ENCODE measurements around the gene SLC36A2. TPM values are rescaled to one million over a fixed set of nuclear protein-coding genes. Genes with fewer than 3 reads are reported as not detected.

Gene SLC36A2
- total RNA-seq, result not detected

- 67% methylated on average over 8 of the region's 8 CpGs for WGBS
- DNase-seq (ENCODE audit: extremely low spot score), result peak; percentile 50
- Histone ChIP-seq H3K27ac (replicated peaks in 1 of 4) (no peak within 1 kb of the TSS), H3K4me1 (peaks cover 4 to 12% (median 10%) of the 10 kb centered on the region in 4 donors), H3K4me3 (no peak within 1 kb of the TSS), H3K36me3 (no peaks in the 10 kb centered on the region), H3K27me3 (peaks cover 0 to 4% (median 0%) of the 10 kb centered on the region in 4 donors), H3K9me3 (no peaks in the 10 kb centered on the region)
- TF ChIP-seq EP300 (IDR thresholded peaks at IDR 0.05) (no peak), POLR2A (IDR thresholded peaks at IDR 0.05; ENCODE audit: low read depth) (no peak), POLR2AphosphoS5 (IDR thresholded peaks at IDR 0.05) (no peak), CTCF (IDR thresholded peaks at IDR 0.05) (no peak)
- intact Hi-C loops (cut with DNase I), result no loop called here
Measured at GRCh38 chr5:151347369-151347768, at the start of gene SLC36A2. Gene SLC36A2 (minus strand): TSS chr5:151347559. CDS start chr5:151347460, 99 bp downstream.

- Histone ChIP-seq H3K27ac (replicated peaks in 1 of 4) (no peak overlapping the region), H3K27me3 (no peaks in the 10 kb centered on the region), H3K4me1 (no peaks in the 10 kb centered on the region), H3K4me3 (no peak overlapping the region), H3K36me3 (no peaks in the 10 kb centered on the region), H3K9me3 (no peaks in the 10 kb centered on the region)
- TF ChIP-seq EP300 (IDR thresholded peaks at IDR 0.05) (no peak), CTCF (IDR thresholded peaks at IDR 0.05) (no peak), POLR2AphosphoS5 (IDR thresholded peaks at IDR 0.05) (no peak), POLR2A (IDR thresholded peaks at IDR 0.05; ENCODE audit: low read depth) (no peak)
- no peak for DNase-seq (ENCODE audit: extremely low spot score)
- intact Hi-C loops (cut with DNase I), result no loop called here
- WGBS, result 84% methylated on average over 2 of the region's 2 CpGs
Measured at GRCh38 chr5:151388960-151389359, 41.6 kb upstream of the SLC36A2 start.

- 57% methylated on average over 2 of the region's 2 CpGs for WGBS
- Histone ChIP-seq H3K4me3 (no peak overlapping the region), H3K27me3 (no peaks in the 10 kb centered on the region), H3K36me3 (no peaks in the 10 kb centered on the region), H3K4me1 (no peaks in the 10 kb centered on the region), H3K9me3 (no peaks in the 10 kb centered on the region), H3K27ac (replicated peaks in 1 of 4) (no peak overlapping the region)
- TF ChIP-seq CTCF (IDR thresholded peaks at IDR 0.05), result no peak
- no peak for TF ChIP-seq POLR2AphosphoS5 (IDR thresholded peaks at IDR 0.05)
- no peak for TF ChIP-seq POLR2A (IDR thresholded peaks at IDR 0.05; ENCODE audit: low read depth)
- no peak for TF ChIP-seq EP300 (IDR thresholded peaks at IDR 0.05)
- DNase-seq (ENCODE audit: extremely low spot score), result no peak
- intact Hi-C loops (cut with DNase I), result no loop called here
Measured at GRCh38 chr5:151384106-151384505, 36.7 kb upstream of the SLC36A2 start.

GRCh38 chr5:151383011-151383410 is 35.7 kb upstream of the SLC36A2 start:
- H3K4me1 ChIP-seq, result no peaks in the 10 kb centered on the region
- DNase-seq (ENCODE audit: extremely low spot score), result no peak
- H3K4me3 ChIP-seq, result no peak overlapping the region
- H3K27me3 ChIP-seq, result no peaks in the 10 kb centered on the region
- no peaks in the 10 kb centered on the region for H3K36me3 ChIP-seq
- H3K9me3 ChIP-seq, result no peaks in the 10 kb centered on the region
- WGBS, result 79% methylated on average over 7 of the region's 8 CpGs
- TF ChIP-seq POLR2A (IDR thresholded peaks at IDR 0.05; ENCODE audit: low read depth), result no peak
- TF ChIP-seq POLR2AphosphoS5 (IDR thresholded peaks at IDR 0.05), result no peak
- no peak for TF ChIP-seq CTCF (IDR thresholded peaks at IDR 0.05)
- TF ChIP-seq EP300 (IDR thresholded peaks at IDR 0.05), result no peak
- no peak overlapping the region for H3K27ac ChIP-seq (replicated peaks in 1 of 4)
- intact Hi-C loops (cut with DNase I), result no loop called here

GRCh38 chr5:151382576-151382975 is 35.2 kb upstream of the SLC36A2 start:
- intact Hi-C loops (cut with DNase I), result no loop called here
- no peak for TF ChIP-seq CTCF (IDR thresholded peaks at IDR 0.05)
- no peak for TF ChIP-seq EP300 (IDR thresholded peaks at IDR 0.05)
- no peak for TF ChIP-seq POLR2A (IDR thresholded peaks at IDR 0.05; ENCODE audit: low read depth)
- TF ChIP-seq POLR2AphosphoS5 (IDR thresholded peaks at IDR 0.05), result no peak
- no peak overlapping the region for H3K27ac ChIP-seq (replicated peaks in 1 of 4)
- 91% methylated on average over 2 of the region's 2 CpGs for WGBS
- no peak overlapping the region for H3K4me3 ChIP-seq
- H3K27me3 ChIP-seq, result no peaks in the 10 kb centered on the region
- H3K4me1 ChIP-seq, result no peaks in the 10 kb centered on the region
- DNase-seq (ENCODE audit: extremely low spot score), result no peak
- H3K9me3 ChIP-seq, result no peaks in the 10 kb centered on the region
- no peaks in the 10 kb centered on the region for H3K36me3 ChIP-seq

All from esophagus muscularis mucosa (tissue), 4 donors.